ENCODE results near the gene ZDHHC20.
"Not testable (repeated sequence)": the region's sequence is repeated elsewhere in the genome, so short reads cannot be mapped to it uniquely, and the experiment has no call there.

The ZDHHC20 gene

GRCh38 chr13:21399741-21400140 lies 59.4 kb downstream of the ZDHHC20 start:
- Histone ChIP-seq H3K36me3 (ENCODE audit: control insufficient read depth, insufficient read depth, low read length) (peaks cover 54% of the 10 kb centered on the region), H3K9ac (ENCODE audit: low read length) (no peak overlapping the region), H3K27ac (ENCODE audit: low read depth, low read length) (no peak overlapping the region), H3K9me3 (ENCODE audit: control insufficient read depth, insufficient read depth, low read depth, low read length) (no peaks in the 10 kb centered on the region), H3K27me3 (ENCODE audit: control insufficient read depth, insufficient read depth, low read length) (no peaks in the 10 kb centered on the region), H3K4me1 (ENCODE audit: control insufficient read depth, insufficient read depth, low read length) (no peaks in the 10 kb centered on the region), H3K4me3 (ENCODE audit: low read depth, low read length) (no peak overlapping the region)

GRCh38 chr13:21395953-21396352 lies 63.1 kb downstream of the ZDHHC20 start:
- H3K9me3 ChIP-seq (ENCODE audit: control insufficient read depth, insufficient read depth, low read depth, low read length): no peaks in the 10 kb centered on the region
- peaks cover 46% of the 10 kb centered on the region for H3K36me3 ChIP-seq (ENCODE audit: control insufficient read depth, insufficient read depth, low read length)
- no peak overlapping the region for H3K4me3 ChIP-seq (ENCODE audit: low read depth, low read length)
- no peak overlapping the region for H3K27ac ChIP-seq (ENCODE audit: low read depth, low read length)
- H3K27me3 ChIP-seq (ENCODE audit: control insufficient read depth, insufficient read depth, low read length): no peaks in the 10 kb centered on the region
- H3K9ac ChIP-seq (ENCODE audit: low read length): no peak overlapping the region
- no peaks in the 10 kb centered on the region for H3K4me1 ChIP-seq (ENCODE audit: control insufficient read depth, insufficient read depth, low read length)

GRCh38 chr13:21389124-21389523 lies 70.0 kb downstream of the ZDHHC20 start:
- Histone ChIP-seq H3K36me3 (ENCODE audit: control insufficient read depth, insufficient read depth, low read length) (peaks cover 66% of the 10 kb centered on the region), H3K9me3 (ENCODE audit: control insufficient read depth, insufficient read depth, low read depth, low read length) (peaks cover 7% of the 10 kb centered on the region; the same call in 1 of the 2 replicates), H3K9ac (ENCODE audit: low read length) (no peak overlapping the region), H3K27ac (ENCODE audit: low read depth, low read length) (no peak overlapping the region), H3K4me1 (ENCODE audit: control insufficient read depth, insufficient read depth, low read length) (no peaks in the 10 kb centered on the region), H3K27me3 (ENCODE audit: control insufficient read depth, insufficient read depth, low read length) (no peaks in the 10 kb centered on the region), H3K4me3 (ENCODE audit: low read depth, low read length) (no peak overlapping the region)

GRCh38 chr13:21385710-21386109 lies 73.4 kb downstream of the ZDHHC20 start:
- Histone ChIP-seq H3K36me3 (ENCODE audit: control insufficient read depth, insufficient read depth, low read length) (peaks cover 70% of the 10 kb centered on the region), H3K27ac (ENCODE audit: low read depth, low read length) (no peak overlapping the region), H3K4me1 (ENCODE audit: control insufficient read depth, insufficient read depth, low read length) (no peaks in the 10 kb centered on the region; the same call in 1 of the 2 replicates), H3K4me3 (ENCODE audit: low read depth, low read length) (no peak overlapping the region), H3K9me3 (ENCODE audit: control insufficient read depth, insufficient read depth, low read depth, low read length) (peaks cover 7% of the 10 kb centered on the region; the same call in 1 of the 2 replicates), H3K9ac (ENCODE audit: low read length) (no peak overlapping the region), H3K27me3 (ENCODE audit: control insufficient read depth, insufficient read depth, low read length) (no peaks in the 10 kb centered on the region)

- no peaks in the 10 kb centered on the region; the same call in 1 of the 2 replicates for H3K4me1 ChIP-seq (ENCODE audit: control insufficient read depth, insufficient read depth, low read length)
- peaks cover 7% of the 10 kb centered on the region; the same call in 1 of the 2 replicates for H3K9me3 ChIP-seq (ENCODE audit: control insufficient read depth, insufficient read depth, low read depth, low read length)
- H3K4me3 ChIP-seq (ENCODE audit: low read depth, low read length): no peak overlapping the region
- no peak overlapping the region for H3K27ac ChIP-seq (ENCODE audit: low read depth, low read length)
- H3K27me3 ChIP-seq (ENCODE audit: control insufficient read depth, insufficient read depth, low read length): no peaks in the 10 kb centered on the region
- H3K9ac ChIP-seq (ENCODE audit: low read length): no peak overlapping the region
- peaks cover 64% of the 10 kb centered on the region for H3K36me3 ChIP-seq (ENCODE audit: control insufficient read depth, insufficient read depth, low read length)
Measured at GRCh38 chr13:21383090-21383489, 76.0 kb downstream of the ZDHHC20 start.

- not testable (repeated sequence) for H3K27me3 ChIP-seq (ENCODE audit: control insufficient read depth, insufficient read depth, low read length); H3K4me3 ChIP-seq (ENCODE audit: low read depth, low read length); H3K4me1 ChIP-seq (ENCODE audit: control insufficient read depth, insufficient read depth, low read length); H3K9ac ChIP-seq (ENCODE audit: low read length); H3K27ac ChIP-seq (ENCODE audit: low read depth, low read length); H3K9me3 ChIP-seq (ENCODE audit: control insufficient read depth, insufficient read depth, low read depth, low read length)
- H3K36me3 ChIP-seq (ENCODE audit: control insufficient read depth, insufficient read depth, low read length): peaks cover 53% of the 10 kb centered on the region
Measured at GRCh38 chr13:21376998-21377985, 81.8 kb downstream of the ZDHHC20 start.

- Histone ChIP-seq H3K36me3 (ENCODE audit: control insufficient read depth, insufficient read depth, low read length) (peaks cover 22% of the 10 kb centered on the region), H3K4me1 (ENCODE audit: control insufficient read depth, insufficient read depth, low read length) (no peaks in the 10 kb centered on the region), H3K27ac (ENCODE audit: low read depth, low read length) (no peak overlapping the region), H3K9ac (ENCODE audit: low read length) (no peak overlapping the region), H3K9me3 (ENCODE audit: control insufficient read depth, insufficient read depth, low read depth, low read length) (no peaks in the 10 kb centered on the region), H3K4me3 (ENCODE audit: low read depth, low read length) (no peak overlapping the region), H3K27me3 (ENCODE audit: control insufficient read depth, insufficient read depth, low read length) (no peaks in the 10 kb centered on the region)
Measured at GRCh38 chr13:21372530-21372929, 86.6 kb downstream of the ZDHHC20 start.

- no peak overlapping the region for H3K9ac ChIP-seq (ENCODE audit: low read length)
- no peak overlapping the region for H3K27ac ChIP-seq (ENCODE audit: low read depth, low read length)
- H3K4me1 ChIP-seq (ENCODE audit: control insufficient read depth, insufficient read depth, low read length): peaks cover 3% of the 10 kb centered on the region
- no peaks in the 10 kb centered on the region for H3K27me3 ChIP-seq (ENCODE audit: control insufficient read depth, insufficient read depth, low read length)
- H3K9me3 ChIP-seq (ENCODE audit: control insufficient read depth, insufficient read depth, low read depth, low read length): no peaks in the 10 kb centered on the region
- H3K36me3 ChIP-seq (ENCODE audit: control insufficient read depth, insufficient read depth, low read length): peaks cover 13% of the 10 kb centered on the region
- no peak overlapping the region for H3K4me3 ChIP-seq (ENCODE audit: low read depth, low read length)
Measured at GRCh38 chr13:21371011-21371410, 88.1 kb downstream of the ZDHHC20 start.

GRCh38 chr13:21365574-21365973 lies 93.5 kb downstream of the ZDHHC20 start:
- H3K27ac ChIP-seq (ENCODE audit: low read depth, low read length): no peak overlapping the region
- no peaks in the 10 kb centered on the region for H3K27me3 ChIP-seq (ENCODE audit: control insufficient read depth, insufficient read depth, low read length)

GRCh38 chr13:21364916-21365315 lies 94.2 kb downstream of the ZDHHC20 start:
- Histone ChIP-seq H3K27me3 (ENCODE audit: control insufficient read depth, insufficient read depth, low read length) (no peaks in the 10 kb centered on the region), H3K36me3 (ENCODE audit: control insufficient read depth, insufficient read depth, low read length) (no peaks in the 10 kb centered on the region), H3K9ac (ENCODE audit: low read length) (no peak overlapping the region), H3K9me3 (ENCODE audit: control insufficient read depth, insufficient read depth, low read depth, low read length) (peaks cover 7% of the 10 kb centered on the region; the same call in 1 of the 2 replicates), H3K4me3 (ENCODE audit: low read depth, low read length) (no peak overlapping the region), H3K4me1 (ENCODE audit: control insufficient read depth, insufficient read depth, low read length) (peaks cover 8% of the 10 kb centered on the region), H3K27ac (ENCODE audit: low read depth, low read length) (no peak overlapping the region)

More at GRCh38 chr13:21365574-21365973, 93.5 kb downstream of the ZDHHC20 start:
- no peak overlapping the region for H3K4me3 ChIP-seq (ENCODE audit: low read depth, low read length)
- H3K9me3 ChIP-seq (ENCODE audit: control insufficient read depth, insufficient read depth, low read depth, low read length): peaks cover 7% of the 10 kb centered on the region; the same call in 1 of the 2 replicates
- peaks cover 8% of the 10 kb centered on the region for H3K4me1 ChIP-seq (ENCODE audit: control insufficient read depth, insufficient read depth, low read length)
- H3K36me3 ChIP-seq (ENCODE audit: control insufficient read depth, insufficient read depth, low read length): no peaks in the 10 kb centered on the region
- H3K9ac ChIP-seq (ENCODE audit: low read length): no peak overlapping the region

- Histone ChIP-seq H3K27ac (ENCODE audit: low read depth, low read length) (no peak overlapping the region), H3K4me1 (ENCODE audit: control insufficient read depth, insufficient read depth, low read length) (peaks cover 8% of the 10 kb centered on the region), H3K36me3 (ENCODE audit: control insufficient read depth, insufficient read depth, low read length) (no peaks in the 10 kb centered on the region), H3K9ac (ENCODE audit: low read length) (no peak overlapping the region), H3K27me3 (ENCODE audit: control insufficient read depth, insufficient read depth, low read length) (no peaks in the 10 kb centered on the region), H3K4me3 (ENCODE audit: low read depth, low read length) (no peak overlapping the region), H3K9me3 (ENCODE audit: control insufficient read depth, insufficient read depth, low read depth, low read length) (peaks cover 7% of the 10 kb centered on the region; the same call in 1 of the 2 replicates)
Measured at GRCh38 chr13:21364357-21364756, 94.7 kb downstream of the ZDHHC20 start.
